Osteocyte (in vitro differentiated cells): ENCODE data around the gene ATIC. TPM values are rescaled to one million over a fixed set of nuclear protein-coding genes. Genes with fewer than 3 reads are reported as not detected.
"Not testable (repeated sequence)": the region's sequence is repeated elsewhere in the genome, so short reads cannot be mapped to it uniquely, and the experiment has no call there.

Experiments
- DNase-seq: peaks from one replicate; pipeline ENCODE4 v3.0.0; 2021; ENCODE audit warnings: mixed read lengths; ENCODE audit not compliant: unreplicated experiment; ENCODE audit errors: extremely low spot score
- H3K27ac Mint-ChIP-seq: one replicate; pipeline ENCODE4 v1.8.0; 2021; ENCODE audit warnings: mild to moderate bottlenecking, mixed read lengths; ENCODE audit not compliant: unreplicated experiment
- H3K27me3 Mint-ChIP-seq: one replicate; pipeline ENCODE4 v1.8.0; 2021; ENCODE audit warnings: mixed read lengths; ENCODE audit not compliant: unreplicated experiment
- H3K36me3 Mint-ChIP-seq: one replicate; pipeline ENCODE4 v1.8.0; 2021; ENCODE audit warnings: mixed read lengths; ENCODE audit not compliant: unreplicated experiment
- H3K4me1 Mint-ChIP-seq: one replicate; pipeline ENCODE4 v1.8.0; 2021; ENCODE audit warnings: mixed read lengths; ENCODE audit not compliant: unreplicated experiment
- H3K4me3 Mint-ChIP-seq: one replicate; pipeline ENCODE4 v1.8.0; 2021; ENCODE audit warnings: mild to moderate bottlenecking, moderate library complexity, mixed read lengths; ENCODE audit not compliant: unreplicated experiment
- H3K9me3 Mint-ChIP-seq: one replicate; pipeline ENCODE4 v1.8.0; 2021; ENCODE audit warnings: mixed read lengths; ENCODE audit not compliant: unreplicated experiment
- CTCF ChIP-seq: fragments of 200-600 bp; sonication (generic); IDR thresholded peaks from 2 replicates; pipeline ENCODE4 v1.5.0; 2021; ENCODE audit warnings: antibody characterized with exemption, mild to moderate bottlenecking, moderate library complexity
- total RNA-seq: library from RNA; stranded (reverse); gene quantifications from 2 replicates; pipeline ENCODE4 v1.2.1, GENCODE V29; 2021

Gene ATIC
- total RNA-seq, 1 donor from 2014 or later, result 89.7 TPM

DNA sequence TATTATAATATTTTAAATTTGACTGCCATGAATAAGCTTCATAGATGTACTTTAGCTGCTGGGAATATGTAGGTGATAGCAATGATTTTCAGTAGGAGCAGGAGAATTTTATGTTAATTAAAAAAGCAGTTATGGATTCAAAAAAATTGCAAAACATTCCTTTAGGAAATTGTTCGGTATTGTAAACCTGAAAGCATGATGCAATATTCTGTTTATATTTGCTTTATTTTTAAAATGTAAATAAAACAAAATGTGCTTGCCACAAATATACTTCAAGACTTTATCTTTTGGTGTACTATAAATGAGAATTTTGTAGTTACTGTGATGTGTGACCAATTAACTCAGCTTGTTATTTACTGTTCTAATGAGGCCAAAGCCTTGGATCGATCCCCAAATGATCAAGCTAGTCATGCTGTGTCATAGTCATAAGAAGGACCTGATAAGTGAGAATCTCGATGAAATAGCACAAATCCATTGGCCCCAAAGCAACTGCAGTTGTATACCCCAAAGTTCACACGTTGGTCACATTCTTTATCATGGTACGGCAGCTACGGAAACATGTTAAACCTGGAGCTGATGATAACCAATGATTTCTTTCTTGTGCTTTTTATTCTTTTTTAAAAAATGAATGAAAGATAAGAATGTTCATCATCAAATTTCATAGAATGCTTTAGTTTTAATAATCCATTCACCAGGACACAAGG, 23.6 kb upstream of the ATIC start:
- no peak for TF ChIP-seq CTCF
- Mint-ChIP-seq H3K27me3 (no peaks in the 10 kb centered on the region), H3K27ac (no peak overlapping the region), H3K4me1 (peaks cover 28% of the 10 kb centered on the region), H3K9me3 (no peaks in the 10 kb centered on the region), H3K36me3 (no peaks in the 10 kb centered on the region), H3K4me3 (no peak overlapping the region)
- no peak for DNase-seq

GRCh38 chr2:215290980-215291599, 20.8 kb upstream of the ATIC start:
- H3K9me3 Mint-ChIP-seq, result no peaks in the 10 kb centered on the region
- no peak for DNase-seq
- no peak overlapping the region for H3K27ac Mint-ChIP-seq
- peaks cover 25% of the 10 kb centered on the region for H3K4me1 Mint-ChIP-seq
- H3K4me3 Mint-ChIP-seq, result no peak overlapping the region
- TF ChIP-seq CTCF, result no peak
- no peaks in the 10 kb centered on the region for H3K27me3 Mint-ChIP-seq
- no peaks in the 10 kb centered on the region for H3K36me3 Mint-ChIP-seq

- no peak overlapping the region for H3K4me3 Mint-ChIP-seq
- H3K27me3 Mint-ChIP-seq, result no peaks in the 10 kb centered on the region
- DNase-seq, result no peak
- no peaks in the 10 kb centered on the region for H3K36me3 Mint-ChIP-seq
- no peak for TF ChIP-seq CTCF
- H3K27ac Mint-ChIP-seq, result no peak overlapping the region
- peaks cover 25% of the 10 kb centered on the region for H3K4me1 Mint-ChIP-seq
- peaks cover 3% of the 10 kb centered on the region for H3K9me3 Mint-ChIP-seq
These were observed 18.0 kb upstream of the ATIC start for GRCh38 chr2:215293879-215294278.

- no peak for TF ChIP-seq CTCF
- H3K4me1 Mint-ChIP-seq, result peaks cover 19% of the 10 kb centered on the region
- DNase-seq, result no peak
- H3K27me3 Mint-ChIP-seq, result no peaks in the 10 kb centered on the region
- H3K27ac Mint-ChIP-seq, result peak overlapping the region; percentile 73
- peaks cover 5% of the 10 kb centered on the region for H3K36me3 Mint-ChIP-seq
- H3K9me3 Mint-ChIP-seq, result peaks cover 6% of the 10 kb centered on the region
- H3K4me3 Mint-ChIP-seq, result no peak overlapping the region
These were observed 12.5 kb upstream of the ATIC start for GRCh38 chr2:215299337-215299859.

DNA sequence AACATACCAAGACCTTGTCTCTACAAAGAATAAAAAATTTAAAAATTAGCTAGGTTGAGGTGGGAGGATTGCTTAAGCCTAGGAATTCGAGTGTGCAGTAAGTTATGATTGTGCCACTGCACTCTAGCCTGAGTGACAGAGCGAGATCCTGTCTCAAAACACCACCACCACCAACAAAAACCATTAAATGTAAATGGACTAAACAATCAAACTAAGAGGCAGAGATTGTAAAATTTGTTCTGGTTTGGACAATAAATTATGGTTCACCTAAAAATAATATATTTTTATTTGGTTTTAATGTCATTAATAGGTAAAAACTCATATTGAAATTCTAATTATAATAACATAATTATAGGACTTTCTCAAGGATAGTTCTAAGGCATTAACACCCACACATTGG, 9.9 kb upstream of the ATIC start:
- H3K9me3 Mint-ChIP-seq, result peaks cover 5% of the 10 kb centered on the region
- no peaks in the 10 kb centered on the region for H3K27me3 Mint-ChIP-seq
- no peak for TF ChIP-seq CTCF
- H3K36me3 Mint-ChIP-seq, result peaks cover 5% of the 10 kb centered on the region
- H3K4me1 Mint-ChIP-seq, result peaks cover 24% of the 10 kb centered on the region
- H3K27ac Mint-ChIP-seq, result no peak overlapping the region
- DNase-seq, result no peak
- no peak overlapping the region for H3K4me3 Mint-ChIP-seq

DNA sequence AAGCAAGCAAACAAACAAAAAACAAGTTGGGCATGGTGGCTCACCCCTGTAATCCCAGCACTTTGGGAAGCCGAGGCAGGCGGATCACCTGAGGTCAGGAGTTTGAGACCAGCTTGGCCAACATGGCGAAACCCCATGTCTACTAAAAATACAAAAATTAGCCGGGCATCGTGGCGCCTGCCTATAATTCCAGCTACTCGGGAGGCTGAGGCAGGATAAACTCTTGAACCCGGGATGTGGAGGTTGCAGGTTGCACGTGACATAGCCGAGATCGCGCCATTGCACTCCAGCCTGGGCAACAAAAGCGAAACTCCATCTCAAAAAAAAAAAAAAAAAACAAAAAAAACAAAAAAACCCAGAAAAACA, 617 bp upstream of the ATIC start:
- not testable (repeated sequence) for H3K9me3 Mint-ChIP-seq, H3K27me3 Mint-ChIP-seq, DNase-seq
- H3K27ac Mint-ChIP-seq, result peak overlapping the region; percentile 89
- H3K4me3 Mint-ChIP-seq, result peak overlapping the region; percentile 88
- peaks cover 17% of the 10 kb centered on the region for H3K36me3 Mint-ChIP-seq
- H3K4me1 Mint-ChIP-seq, result peaks cover 44% of the 10 kb centered on the region
